ENCODE results near the gene RPS15. TPM values are rescaled to one million over a fixed set of nuclear protein-coding genes. Genes with fewer than 3 reads are reported as not detected.

Gene RPS15
- total RNA-seq, 6 experiments from 2014 or later = 334 to 1,615 (median 355) TPM

- ATAC-seq = no peak
- TF ChIP-seq CTCF (IDR thresholded peaks at IDR 0.05) (no peak), POLR2A (IDR thresholded peaks at IDR 0.05) (no peak)
- peaks cover 4 to 55% (median 18%) of the 10 kb centered on the region in 4 donors for H3K4me1 ChIP-seq
- no peak for DNase-seq
- no peaks in the 10 kb centered on the region for H3K27me3 ChIP-seq
- no peak overlapping the region for H3K4me3 ChIP-seq
- H3K27ac ChIP-seq = no peak overlapping the region
- H3K36me3 ChIP-seq = peaks cover 0 to 9% (median 0%) of the 10 kb centered on the region in 4 donors
- intact Hi-C loops (cut with DNase I) = no loop called here
- WGBS (ENCODE audit: insufficient coverage, low coverage, low lambda C conversion rate, missing lambda C conversion rate) = 47% methylated on average over 9 of the region's 23 CpGs
- no peaks in the 10 kb centered on the region for H3K9me3 ChIP-seq
Measured at GRCh38 chr19:1410136-1410786, 27.9 kb upstream of the RPS15 start.

- no peak for TF ChIP-seq POLR2A (IDR thresholded peaks at IDR 0.05)
- no peak for TF ChIP-seq CTCF (IDR thresholded peaks at IDR 0.05)
- peaks cover 4 to 60% (median 21%) of the 10 kb centered on the region in 4 donors for H3K4me1 ChIP-seq
Measured at GRCh38 chr19:1410789-1411188, 27.4 kb upstream of the RPS15 start.

GRCh38 chr19:1411255-1412191 is 26.7 kb upstream of the RPS15 start:
- intact Hi-C loops (cut with DNase I) = no loop called here
- Histone ChIP-seq H3K4me3 (no peak overlapping the region), H3K27me3 (no peaks in the 10 kb centered on the region), H3K27ac (peak overlapping the region in 2 of 3 donors; percentile 21 to 40), H3K9me3 (no peaks in the 10 kb centered on the region), H3K4me1 (peaks cover 4 to 64% (median 27%) of the 10 kb centered on the region in 4 donors), H3K36me3 (peaks cover 0 to 9% (median 0%) of the 10 kb centered on the region in 4 donors)
- ATAC-seq = no peak
- WGBS (ENCODE audit: insufficient coverage, low coverage, low lambda C conversion rate, missing lambda C conversion rate) = no CpG with 5 or more reads among the region's 29 CpGs
- TF ChIP-seq POLR2A (IDR thresholded peaks at IDR 0.05) (no peak), CTCF (IDR thresholded peaks at IDR 0.05) (no peak)
- DNase-seq = no peak

More at GRCh38 chr19:1410789-1411188, 27.4 kb upstream of the RPS15 start:
- WGBS (ENCODE audit: insufficient coverage, low coverage, low lambda C conversion rate, missing lambda C conversion rate) = 84% methylated on average over 5 of the region's 9 CpGs
- Histone ChIP-seq H3K4me3 (no peak overlapping the region), H3K27ac (no peak overlapping the region), H3K27me3 (no peaks in the 10 kb centered on the region), H3K9me3 (no peaks in the 10 kb centered on the region), H3K36me3 (peaks cover 0 to 9% (median 0%) of the 10 kb centered on the region in 4 donors)
- intact Hi-C loops (cut with DNase I) = no loop called here
- no peak for ATAC-seq
- no peak for DNase-seq

- intact Hi-C loops (cut with DNase I) = no loop called here
- DNase-seq (no peak), ATAC-seq (no peak)
- Histone ChIP-seq H3K4me3 (no peak overlapping the region), H3K9me3 (no peaks in the 10 kb centered on the region), H3K36me3 (peaks cover 0 to 9% (median 0%) of the 10 kb centered on the region in 4 donors), H3K4me1 (peaks cover 4 to 72% (median 31%) of the 10 kb centered on the region in 4 donors), H3K27me3 (no peaks in the 10 kb centered on the region), H3K27ac (no peak overlapping the region)
- TF ChIP-seq CTCF (IDR thresholded peaks at IDR 0.05) (no peak), POLR2A (IDR thresholded peaks at IDR 0.05) (no peak)
- 41% methylated on average over 5 of the region's 21 CpGs for WGBS (ENCODE audit: insufficient coverage, low coverage, low lambda C conversion rate, missing lambda C conversion rate)
Measured at GRCh38 chr19:1412323-1412923, 25.8 kb upstream of the RPS15 start.

Measured in right lobe of liver (tissue), 6 donors.